GM12875 (cell line): ENCODE data around the gene MAGI3.

Experiments used
- H3K4me3 ChIP-seq: one replicate; pipeline ENCODE4 v1.5.1; 2011; ENCODE audit warnings: low read depth, low read length, control low read depth
- TF ChIP-seq, protein P1 (sequence below): IDR thresholded peaks from 2 replicates; pipeline ENCODE4 v1.5.1; 2011; ENCODE audit warnings: low read depth, mild to moderate bottlenecking, control low read depth, inconsistent platforms, low read length, moderate library complexity, borderline replicate concordance; ENCODE audit not compliant: insufficient read depth

The MAGI3 gene

DNA sequence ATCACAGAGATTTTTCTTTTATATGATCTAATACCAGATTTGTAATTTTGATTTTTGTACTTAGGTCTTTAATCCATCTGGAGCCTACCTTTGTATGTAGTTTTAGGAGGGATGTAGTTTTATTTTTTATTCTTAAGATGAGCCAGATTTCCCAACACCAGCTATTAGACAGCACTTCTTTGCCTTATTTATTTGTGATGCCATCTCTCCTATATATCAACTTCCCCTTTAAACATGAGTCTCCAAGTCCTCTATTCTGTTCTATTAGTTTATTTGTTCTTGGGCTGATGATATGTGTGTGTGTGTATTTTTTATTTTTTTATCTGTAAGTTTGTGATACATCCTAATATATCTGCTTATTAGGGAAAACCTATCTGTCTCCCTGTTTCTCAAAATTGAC, 274.8 kb downstream of the MAGI3 start:
- TF ChIP-seq, protein P1, sequence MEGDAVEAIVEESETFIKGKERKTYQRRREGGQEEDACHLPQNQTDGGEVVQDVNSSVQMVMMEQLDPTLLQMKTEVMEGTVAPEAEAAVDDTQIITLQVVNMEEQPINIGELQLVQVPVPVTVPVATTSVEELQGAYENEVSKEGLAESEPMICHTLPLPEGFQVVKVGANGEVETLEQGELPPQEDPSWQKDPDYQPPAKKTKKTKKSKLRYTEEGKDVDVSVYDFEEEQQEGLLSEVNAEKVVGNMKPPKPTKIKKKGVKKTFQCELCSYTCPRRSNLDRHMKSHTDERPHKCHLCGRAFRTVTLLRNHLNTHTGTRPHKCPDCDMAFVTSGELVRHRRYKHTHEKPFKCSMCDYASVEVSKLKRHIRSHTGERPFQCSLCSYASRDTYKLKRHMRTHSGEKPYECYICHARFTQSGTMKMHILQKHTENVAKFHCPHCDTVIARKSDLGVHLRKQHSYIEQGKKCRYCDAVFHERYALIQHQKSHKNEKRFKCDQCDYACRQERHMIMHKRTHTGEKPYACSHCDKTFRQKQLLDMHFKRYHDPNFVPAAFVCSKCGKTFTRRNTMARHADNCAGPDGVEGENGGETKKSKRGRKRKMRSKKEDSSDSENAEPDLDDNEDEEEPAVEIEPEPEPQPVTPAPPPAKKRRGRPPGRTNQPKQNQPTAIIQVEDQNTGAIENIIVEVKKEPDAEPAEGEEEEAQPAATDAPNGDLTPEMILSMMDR = no peak
- no peak overlapping the region for H3K4me3 ChIP-seq

DNA sequence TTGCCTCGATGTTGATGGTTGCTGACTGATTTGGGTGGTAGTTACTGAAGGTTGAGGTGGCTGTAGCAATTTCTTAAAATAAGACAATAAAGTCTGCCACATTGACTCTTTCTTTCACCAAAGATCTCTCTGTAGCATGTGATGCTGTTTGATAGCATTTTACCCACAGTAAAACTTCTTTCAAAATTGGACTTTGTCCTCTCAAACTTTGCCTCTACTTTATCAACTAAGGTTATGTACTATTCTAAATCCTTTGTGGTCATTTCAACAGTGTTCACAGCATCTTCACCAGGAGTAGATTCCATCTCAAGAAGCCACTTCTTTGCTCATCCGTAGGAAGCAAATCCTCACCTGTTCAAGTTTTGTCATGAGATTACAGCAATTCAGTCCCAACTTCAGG, 275.8 kb downstream of the MAGI3 start:
- no peak overlapping the region for H3K4me3 ChIP-seq
- TF ChIP-seq, protein P1 = no peak

DNA sequence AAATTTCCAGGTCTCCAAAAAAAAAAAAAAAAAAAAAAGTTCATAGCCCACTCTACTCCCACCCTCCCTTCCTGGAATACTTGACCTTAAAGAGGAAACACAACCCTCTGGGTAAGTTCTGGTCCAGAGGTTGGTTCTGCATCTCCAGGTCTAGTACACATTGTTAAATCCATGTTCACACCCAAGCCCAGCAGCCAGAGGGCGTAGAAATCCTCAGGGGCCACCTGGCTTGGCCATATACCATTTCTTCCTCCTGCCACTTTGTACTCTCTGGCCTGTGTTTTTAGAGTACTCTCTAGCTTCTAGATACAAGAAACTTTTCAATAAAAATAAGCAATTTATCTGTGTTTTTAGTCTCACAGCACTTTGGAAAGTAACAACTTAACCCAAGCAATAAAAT, 279.7 kb downstream of the MAGI3 start:
- H3K4me3 ChIP-seq = no peak overlapping the region
- TF ChIP-seq, protein P1 = no peak

DNA sequence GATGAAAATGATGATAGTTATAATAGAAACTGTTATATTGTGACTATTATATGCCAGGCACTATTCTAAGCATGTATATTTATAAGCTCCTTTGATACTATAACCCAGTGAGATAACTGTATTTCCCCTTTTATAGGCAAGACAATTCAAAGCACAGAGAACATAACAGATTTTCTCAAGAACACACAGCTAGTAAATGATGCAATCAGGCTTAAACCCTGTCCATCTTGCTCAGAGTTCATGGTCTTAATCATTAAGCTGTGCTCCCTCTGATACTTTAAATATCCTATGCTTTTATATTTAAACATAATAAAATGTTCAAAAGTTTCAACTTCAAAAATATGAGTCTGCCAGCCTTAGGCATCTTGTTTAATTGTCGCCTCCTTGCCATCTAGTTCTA, 280.3 kb downstream of the MAGI3 start:
- TF ChIP-seq, protein P1 = no peak
- H3K4me3 ChIP-seq = no peak overlapping the region

DNA sequence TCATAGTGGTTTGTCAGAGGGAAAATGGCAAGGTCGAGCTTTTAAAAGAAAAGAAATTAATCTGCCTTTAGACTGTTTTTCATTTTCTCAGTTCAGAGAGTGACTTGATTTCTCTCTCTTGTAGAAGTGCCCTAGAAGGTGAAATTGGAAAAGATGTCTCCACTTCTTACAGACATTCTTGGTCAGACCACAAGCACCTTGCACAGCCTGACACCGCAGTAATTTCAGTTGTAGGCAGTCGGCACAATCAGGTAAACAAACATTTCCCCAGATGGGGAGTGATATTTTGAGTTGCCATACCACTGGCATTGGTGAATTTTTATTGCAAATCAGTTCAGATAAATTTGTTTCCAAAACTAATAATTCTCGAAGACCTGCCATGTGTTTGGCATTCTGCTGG, 282.2 kb downstream of the MAGI3 start:
- TF ChIP-seq, protein P1 = no peak
- H3K4me3 ChIP-seq = no peak overlapping the region

DNA sequence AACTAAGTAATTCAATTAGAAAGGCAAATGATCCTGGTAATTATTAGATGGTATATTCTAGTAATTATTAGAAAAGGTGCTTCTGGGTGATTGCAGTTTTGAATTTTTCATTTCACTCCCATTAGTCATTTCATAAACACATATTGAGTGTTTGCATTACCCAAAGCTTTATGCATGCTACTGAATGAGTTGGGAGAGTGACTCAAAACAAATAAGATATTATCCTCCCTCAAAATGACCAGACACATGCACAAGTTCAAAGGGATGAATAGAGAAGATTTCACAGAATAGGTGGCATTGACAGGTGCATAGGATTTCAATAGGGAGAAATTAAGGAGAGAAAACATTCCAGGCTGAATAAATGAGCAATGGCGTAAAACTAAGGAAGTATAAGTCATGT, 284.3 kb downstream of the MAGI3 start:
- TF ChIP-seq, protein P1 = no peak
- no peak overlapping the region for H3K4me3 ChIP-seq

DNA sequence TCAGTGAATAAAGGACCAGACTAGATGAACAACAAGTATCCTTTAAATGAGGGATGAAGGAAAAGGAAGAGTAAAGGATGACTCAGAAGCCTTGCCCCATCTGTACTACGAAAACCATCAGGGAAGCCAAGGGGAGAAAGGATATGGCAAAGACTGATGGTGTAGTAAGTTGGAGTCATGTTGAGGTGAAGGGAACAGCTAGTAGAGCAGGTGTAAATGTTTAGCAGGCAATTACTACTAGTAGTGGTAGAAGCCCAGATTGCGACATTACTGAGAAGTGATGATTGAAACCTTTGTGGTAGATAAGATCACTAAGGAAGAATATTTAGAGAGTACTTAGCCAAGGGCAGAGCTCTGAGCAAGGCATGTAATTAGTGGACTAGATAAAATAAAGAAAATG, 285.0 kb downstream of the MAGI3 start:
- H3K4me3 ChIP-seq = no peak overlapping the region
- TF ChIP-seq, protein P1 = no peak
